Coronary artery (tissue), 2 donors: ENCODE measurements around the gene MGAT5.

Source experiments
- DNase-seq: peaks from one replicate; pipeline ENCODE4 v3.0.0-alpha.2; 2017; ENCODE audit warnings: low spot score
- H3K27ac ChIP-seq, 2 donors: fragments of 200-600 bp; sonication (generic); one replicate each; pipeline ENCODE4 v1.5.1; 2016 to 2019
- H3K4me3 ChIP-seq: fragments of 200-600 bp; sonication (generic); 2 replicates; pipeline ENCODE4 v1.5.1; 2016; ENCODE audit warnings: mild to moderate bottlenecking, moderate library complexity
- TF ChIP-seq, protein P1 (sequence below): fragments of 200-600 bp; sonication (generic); IDR thresholded peaks from one replicate; pipeline ENCODE4 v1.5.1; 2019; ENCODE audit warnings: antibody characterized with exemption

Gene MGAT5

DNA sequence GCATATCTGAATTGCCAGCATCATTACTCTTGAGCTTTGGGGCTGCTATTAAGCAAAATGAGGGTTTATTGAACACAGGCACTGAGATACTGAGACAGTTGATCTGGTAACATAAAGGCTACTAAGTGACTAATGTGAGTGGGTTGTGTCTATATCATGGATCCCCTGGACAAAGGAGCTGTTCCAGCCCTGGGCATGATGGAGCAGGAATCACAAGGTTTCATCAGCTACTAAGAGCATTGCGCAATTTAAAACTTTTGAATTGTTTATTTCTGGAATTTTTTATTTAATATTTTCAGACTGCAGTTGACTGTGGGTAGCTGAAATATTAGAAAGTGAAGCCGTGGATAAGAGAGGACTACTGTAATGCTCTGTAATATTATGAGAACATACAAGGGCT lies 73.5 kb downstream of the MGAT5 start:
- DNase-seq = no peak
- Histone ChIP-seq H3K4me3 (no peak overlapping the region), H3K27ac (no peak overlapping the region)
- TF ChIP-seq, protein P1, sequence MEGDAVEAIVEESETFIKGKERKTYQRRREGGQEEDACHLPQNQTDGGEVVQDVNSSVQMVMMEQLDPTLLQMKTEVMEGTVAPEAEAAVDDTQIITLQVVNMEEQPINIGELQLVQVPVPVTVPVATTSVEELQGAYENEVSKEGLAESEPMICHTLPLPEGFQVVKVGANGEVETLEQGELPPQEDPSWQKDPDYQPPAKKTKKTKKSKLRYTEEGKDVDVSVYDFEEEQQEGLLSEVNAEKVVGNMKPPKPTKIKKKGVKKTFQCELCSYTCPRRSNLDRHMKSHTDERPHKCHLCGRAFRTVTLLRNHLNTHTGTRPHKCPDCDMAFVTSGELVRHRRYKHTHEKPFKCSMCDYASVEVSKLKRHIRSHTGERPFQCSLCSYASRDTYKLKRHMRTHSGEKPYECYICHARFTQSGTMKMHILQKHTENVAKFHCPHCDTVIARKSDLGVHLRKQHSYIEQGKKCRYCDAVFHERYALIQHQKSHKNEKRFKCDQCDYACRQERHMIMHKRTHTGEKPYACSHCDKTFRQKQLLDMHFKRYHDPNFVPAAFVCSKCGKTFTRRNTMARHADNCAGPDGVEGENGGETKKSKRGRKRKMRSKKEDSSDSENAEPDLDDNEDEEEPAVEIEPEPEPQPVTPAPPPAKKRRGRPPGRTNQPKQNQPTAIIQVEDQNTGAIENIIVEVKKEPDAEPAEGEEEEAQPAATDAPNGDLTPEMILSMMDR = no peak

DNA sequence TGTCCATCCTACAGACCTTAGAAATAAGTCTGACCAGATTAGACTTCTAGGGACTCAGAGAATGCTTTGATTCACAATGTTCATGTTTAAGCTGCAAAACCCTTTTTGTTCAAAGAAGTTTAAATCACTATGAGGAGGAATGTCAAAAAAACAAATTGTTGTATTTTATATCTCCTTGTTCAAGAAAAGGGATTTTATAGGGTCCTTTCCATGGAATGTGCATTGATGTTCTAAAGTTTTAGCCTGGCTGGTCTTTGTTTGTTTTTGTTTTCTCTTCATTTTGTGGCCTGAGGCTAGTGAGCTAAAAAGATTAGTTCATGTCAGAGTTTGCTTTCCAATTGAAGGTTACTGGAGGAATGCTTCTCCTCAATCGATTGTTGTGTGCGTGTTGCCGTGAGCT lies 77.2 kb downstream of the MGAT5 start:
- TF ChIP-seq, protein P1 = no peak
- Histone ChIP-seq H3K27ac (no peak overlapping the region), H3K4me3 (no peak overlapping the region)
- no peak for DNase-seq

DNA sequence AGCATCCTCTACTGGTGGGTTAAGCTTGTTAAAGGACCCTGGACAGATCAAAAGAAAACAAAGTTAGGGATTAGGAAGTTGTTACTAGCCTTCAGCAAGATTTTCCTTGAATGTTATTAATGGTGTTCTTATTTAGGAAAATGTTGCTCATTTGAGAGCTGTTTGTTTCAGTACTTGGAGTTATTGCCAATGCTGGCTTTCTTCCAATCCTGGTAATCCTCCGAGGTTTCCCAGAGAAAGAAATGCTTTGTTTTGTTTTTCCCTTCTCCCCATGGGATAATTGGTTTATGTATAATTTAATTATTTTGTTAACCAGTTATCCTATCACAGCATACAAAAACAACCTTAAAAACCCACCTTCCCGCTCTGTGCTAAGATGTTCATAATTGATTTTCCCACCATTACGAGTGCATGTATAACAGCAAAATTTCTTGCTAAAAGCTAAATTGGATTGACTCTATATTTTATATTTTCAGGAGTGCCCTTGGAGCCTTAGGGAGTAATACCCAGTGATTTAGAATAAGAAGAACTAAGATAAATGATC lies 79.8 kb downstream of the MGAT5 start:
- H3K27ac ChIP-seq = no peak overlapping the region

DNA sequence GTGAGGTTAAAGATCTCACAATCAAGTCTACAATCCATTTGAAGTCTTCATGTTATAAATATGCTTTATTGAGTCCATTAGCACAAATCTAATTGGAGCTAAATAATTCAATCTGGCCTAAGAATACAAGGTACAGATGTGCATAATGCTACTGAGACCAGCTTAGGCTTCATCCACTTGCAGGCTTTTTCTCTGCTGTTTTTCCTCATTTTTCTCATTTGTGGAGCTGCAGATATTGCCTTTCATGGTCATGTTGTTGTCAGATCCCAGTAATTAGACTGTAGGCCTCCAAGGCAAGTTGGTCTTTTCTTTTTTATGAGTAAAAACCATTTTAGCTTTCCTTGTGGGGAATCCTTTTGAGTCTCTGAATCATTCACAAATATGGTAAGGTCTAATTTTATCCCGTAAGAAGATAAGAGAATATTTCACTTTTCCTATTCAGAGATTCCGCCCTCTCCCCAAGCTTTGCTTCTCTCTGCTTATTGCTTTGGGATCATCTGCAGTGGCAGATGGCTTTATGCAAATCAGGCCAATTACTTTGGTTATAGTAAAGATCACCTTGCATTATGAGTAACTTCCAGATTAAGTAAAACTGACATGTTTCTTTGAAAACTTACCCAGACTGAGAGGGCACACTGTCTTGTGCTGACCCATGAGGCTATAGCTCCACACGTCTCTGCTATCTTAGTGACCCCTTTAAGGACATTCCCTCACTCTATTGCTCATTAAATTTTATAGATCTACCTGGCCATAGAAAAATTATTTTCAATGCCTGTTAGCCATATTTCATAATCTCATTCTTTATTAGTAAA lies 80.9 kb downstream of the MGAT5 start:
- Histone ChIP-seq H3K27ac (no peak overlapping the region), H3K4me3 (no peak overlapping the region)
- no peak for DNase-seq
- TF ChIP-seq, protein P1 = no peak

More for the DNA sequence above, 79.8 kb downstream of the MGAT5 start:
- no peak overlapping the region for H3K4me3 ChIP-seq
- no peak for DNase-seq
- TF ChIP-seq, protein P1 = no peak

DNA sequence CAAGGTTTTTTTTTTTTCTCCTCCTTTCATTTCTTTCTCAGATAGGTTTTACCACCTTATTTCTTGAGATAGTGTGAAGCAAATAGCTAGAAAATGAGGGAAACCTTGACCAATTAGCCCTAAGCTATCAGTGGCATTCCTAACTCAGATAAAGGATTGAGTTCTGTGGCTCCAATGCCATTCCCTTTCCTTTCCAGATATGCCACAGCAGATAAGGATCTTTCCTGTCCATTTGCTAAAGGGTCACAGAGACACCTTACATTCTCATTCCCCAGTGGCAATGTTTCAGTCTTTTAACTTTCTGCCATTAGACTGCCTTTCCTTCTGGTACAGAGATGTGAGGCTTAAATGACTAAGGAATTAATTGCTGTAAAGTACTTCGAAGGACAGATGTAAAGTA lies 81.7 kb downstream of the MGAT5 start:
- no peak overlapping the region for H3K4me3 ChIP-seq
- TF ChIP-seq, protein P1 = no peak
- DNase-seq = no peak
- H3K27ac ChIP-seq = no peak overlapping the region

DNA sequence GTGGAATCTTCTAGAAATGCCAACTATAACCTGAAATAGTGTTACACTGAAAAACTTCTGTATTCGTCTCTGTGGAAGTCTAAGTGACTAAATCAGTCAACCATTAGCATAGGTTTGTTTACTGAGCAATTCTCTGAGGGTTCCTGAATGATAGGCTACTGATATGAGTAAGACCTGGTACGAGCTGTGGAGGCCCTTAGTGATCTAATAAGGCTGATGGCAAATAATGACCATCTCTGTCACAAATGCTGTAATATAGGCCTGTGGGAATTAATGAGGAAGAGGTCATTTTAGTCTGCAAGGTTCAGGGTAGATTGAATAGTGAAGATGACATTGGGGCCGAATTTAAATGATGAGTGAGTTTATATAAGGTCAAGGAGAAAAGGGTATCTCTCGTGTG lies 82.5 kb downstream of the MGAT5 start:
- TF ChIP-seq, protein P1 = no peak
- no peak overlapping the region for H3K4me3 ChIP-seq

DNA sequence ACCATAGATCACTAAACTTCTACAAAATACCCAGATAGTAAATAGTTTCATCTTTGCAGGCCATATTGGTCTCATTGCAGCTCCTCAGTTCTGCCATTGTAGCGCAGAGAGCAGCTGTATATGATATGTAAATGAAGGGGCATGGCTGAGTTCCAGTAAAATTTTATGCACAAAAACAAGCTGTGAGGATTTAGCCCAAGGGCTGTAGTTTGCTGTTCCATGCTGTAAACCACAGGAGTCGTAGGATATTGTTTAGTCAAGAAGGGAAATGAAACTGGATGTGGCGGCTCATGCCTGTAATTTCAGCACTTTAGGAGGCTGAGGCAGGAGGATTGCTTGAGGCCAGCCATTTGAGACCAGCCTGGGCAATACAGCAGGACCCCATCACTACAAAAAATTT lies 83.0 kb downstream of the MGAT5 start:
- Histone ChIP-seq H3K27ac (no peak overlapping the region), H3K4me3 (no peak overlapping the region)
- TF ChIP-seq, protein P1 = no peak
- no peak for DNase-seq

More for the DNA sequence above, 82.5 kb downstream of the MGAT5 start:
- no peak for DNase-seq
- H3K27ac ChIP-seq = no peak overlapping the region
